Measurements from ENCODE around the gene MINAR1. TPM values are rescaled to one million over a fixed set of nuclear protein-coding genes. Genes with fewer than 3 reads are reported as not detected.

The MINAR1 gene
- total and polyA plus RNA-seq, 3 donors from 2014 or later = 0.62 to 1.0 (median 0.82) TPM

GRCh38 chr15:79436037-79436780, 4.1 kb downstream of the MINAR1 start:
- TF ChIP-seq POLR2A (IDR thresholded peaks at IDR 0.05) = no peak
- TF ChIP-seq, protein P1, sequence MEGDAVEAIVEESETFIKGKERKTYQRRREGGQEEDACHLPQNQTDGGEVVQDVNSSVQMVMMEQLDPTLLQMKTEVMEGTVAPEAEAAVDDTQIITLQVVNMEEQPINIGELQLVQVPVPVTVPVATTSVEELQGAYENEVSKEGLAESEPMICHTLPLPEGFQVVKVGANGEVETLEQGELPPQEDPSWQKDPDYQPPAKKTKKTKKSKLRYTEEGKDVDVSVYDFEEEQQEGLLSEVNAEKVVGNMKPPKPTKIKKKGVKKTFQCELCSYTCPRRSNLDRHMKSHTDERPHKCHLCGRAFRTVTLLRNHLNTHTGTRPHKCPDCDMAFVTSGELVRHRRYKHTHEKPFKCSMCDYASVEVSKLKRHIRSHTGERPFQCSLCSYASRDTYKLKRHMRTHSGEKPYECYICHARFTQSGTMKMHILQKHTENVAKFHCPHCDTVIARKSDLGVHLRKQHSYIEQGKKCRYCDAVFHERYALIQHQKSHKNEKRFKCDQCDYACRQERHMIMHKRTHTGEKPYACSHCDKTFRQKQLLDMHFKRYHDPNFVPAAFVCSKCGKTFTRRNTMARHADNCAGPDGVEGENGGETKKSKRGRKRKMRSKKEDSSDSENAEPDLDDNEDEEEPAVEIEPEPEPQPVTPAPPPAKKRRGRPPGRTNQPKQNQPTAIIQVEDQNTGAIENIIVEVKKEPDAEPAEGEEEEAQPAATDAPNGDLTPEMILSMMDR (IDR thresholded peaks at IDR 0.05) = no peak
- H3K4me3 ChIP-seq = no peak overlapping the region
- 81 to 82% methylated on average over 8 of the region's 8 CpGs for WGBS, 2 donors

GRCh38 chr15:79437275-79438000, 5.3 kb downstream of the MINAR1 start:
- TF ChIP-seq, protein P1 (IDR thresholded peaks at IDR 0.05) = no peak
- TF ChIP-seq POLR2A (IDR thresholded peaks at IDR 0.05) = no peak
- no peaks in the 10 kb centered on the region for H3K4me1 ChIP-seq
- 63 to 100% methylated on average over 1 to 2 of the region's 2 CpGs for WGBS, 2 donors
- no peaks in the 10 kb centered on the region for H3K9me3 ChIP-seq
- intact Hi-C loops (cut with DNase I; ENCODE audit: low total_unique reads) = no loop called here
- no peak overlapping the region for H3K4me3 ChIP-seq
- H3K27me3 ChIP-seq = no peaks in the 10 kb centered on the region
- H3K36me3 ChIP-seq (ENCODE audit: low read depth, missing control alignments) = no peaks in the 10 kb centered on the region
- no peak for DNase-seq
- H3K27ac ChIP-seq = no peak overlapping the region

More at GRCh38 chr15:79436037-79436780, 4.1 kb downstream of the MINAR1 start:
- intact Hi-C loops (cut with DNase I; ENCODE audit: low total_unique reads) = no loop called here
- no peaks in the 10 kb centered on the region for H3K9me3 ChIP-seq
- H3K27me3 ChIP-seq = no peaks in the 10 kb centered on the region
- no peak overlapping the region for H3K27ac ChIP-seq
- no peak for DNase-seq
- no peaks in the 10 kb centered on the region for H3K36me3 ChIP-seq (ENCODE audit: low read depth, missing control alignments)
- no peaks in the 10 kb centered on the region for H3K4me1 ChIP-seq

DNA sequence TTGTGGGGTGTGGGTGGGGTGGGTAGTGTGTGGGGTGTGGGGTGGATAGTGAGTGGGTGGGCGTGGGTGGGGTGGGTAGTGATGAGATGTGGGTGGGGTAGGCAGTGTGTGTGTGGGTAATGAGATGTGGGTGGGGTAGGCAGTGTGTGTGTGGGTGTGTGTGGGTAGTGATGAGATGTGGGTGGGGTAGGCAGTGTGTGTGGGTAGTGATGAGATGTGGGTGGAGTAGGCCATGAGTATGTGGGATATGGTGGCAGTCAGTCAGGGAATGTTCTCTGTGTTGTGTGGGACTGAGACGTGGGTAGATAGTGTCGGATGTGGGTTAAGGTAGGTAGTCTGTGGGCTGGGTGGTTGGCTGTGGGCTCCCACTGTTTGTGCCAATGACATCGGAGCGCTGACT, 7.1 kb downstream of the MINAR1 start:
- no peak for DNase-seq
- TF ChIP-seq, protein P1 (IDR thresholded peaks at IDR 0.05) = no peak
- TF ChIP-seq POLR2A (IDR thresholded peaks at IDR 0.05) = no peak
- Histone ChIP-seq H3K36me3 (ENCODE audit: low read depth, missing control alignments) (no peaks in the 10 kb centered on the region), H3K27me3 (no peaks in the 10 kb centered on the region), H3K4me1 (no peaks in the 10 kb centered on the region), H3K4me3 (no peak overlapping the region), H3K27ac (no peak overlapping the region), H3K9me3 (no peaks in the 10 kb centered on the region)
- intact Hi-C loops (cut with DNase I; ENCODE audit: low total_unique reads) = no loop called here
- WGBS, 2 donors = 56 to 78% methylated on average over 3 to 5 of the region's 5 CpGs

- Histone ChIP-seq H3K4me3 (no peak overlapping the region), H3K36me3 (ENCODE audit: low read depth, missing control alignments) (no peaks in the 10 kb centered on the region), H3K27ac (no peak overlapping the region), H3K4me1 (no peaks in the 10 kb centered on the region), H3K27me3 (no peaks in the 10 kb centered on the region), H3K9me3 (no peaks in the 10 kb centered on the region)
- no peak for TF ChIP-seq POLR2A (IDR thresholded peaks at IDR 0.05)
- TF ChIP-seq, protein P1 (IDR thresholded peaks at IDR 0.05) = no peak
- no peak for DNase-seq
- intact Hi-C loops (cut with DNase I; ENCODE audit: low total_unique reads) = no loop called here
- WGBS, 2 donors = 55 to 68% methylated on average over 7 of the region's 7 CpGs
These were observed 8.3 kb downstream of the MINAR1 start for GRCh38 chr15:79440355-79440908.

Measured in testis (tissue), 3 donors.